Stimulated activated CD8-positive, alpha-beta memory T cell treated with anti-CD3 and anti-CD28 coated beads, Interleukin-7, amount 100 ng/mL, for 1 hour (primary cell): Measurements from ENCODE around the gene NUP155.
"Not testable (repeated sequence)": the region's sequence is repeated elsewhere in the genome, so short reads cannot be mapped to it uniquely, and the experiment has no call there.

Source experiments
- DNase-seq, 2 donors: peaks; one replicate each; pipeline ENCODE4 v3.0.0-alpha.2; 2020; ENCODE audit warnings: low read depth in 2 of 2

The NUP155 gene

GRCh38 chr5:37283214-37283820 lies 87.6 kb downstream of the NUP155 start:
- DNase-seq, result no peak

GRCh38 chr5:37275511-37275910 lies 95.4 kb downstream of the NUP155 start:
- DNase-seq, result no peak

GRCh38 chr5:37272511-37272910 lies 98.4 kb downstream of the NUP155 start:
- no peak for DNase-seq

GRCh38 chr5:37268100-37268499 lies 102.8 kb downstream of the NUP155 start:
- DNase-seq, result not testable (repeated sequence)

GRCh38 chr5:37255774-37256358 lies 115.0 kb downstream of the NUP155 start:
- no peak for DNase-seq

GRCh38 chr5:37254581-37254980 lies 116.3 kb downstream of the NUP155 start:
- no peak for DNase-seq

- DNase-seq, result no peak
Measured at GRCh38 chr5:37251665-37252064, 119.2 kb downstream of the NUP155 start.

GRCh38 chr5:37249815-37250164 lies 121.1 kb downstream of the NUP155 start:
- no peak for DNase-seq

- DNase-seq, result peak in 1 of 2 donors; percentile 27
Measured at GRCh38 chr5:37248970-37249814, 121.7 kb downstream of the NUP155 start, which contains the start of gene CPLANE1. CPLANE1 (minus strand) TSS chr5:37249376; CDS start chr5:37247698, 1,678 bp downstream.

- no peak for DNase-seq
Measured at GRCh38 chr5:37248421-37248969, 122.4 kb downstream of the NUP155 start.

GRCh38 chr5:37247496-37247895 lies 123.4 kb downstream of the NUP155 start:
- no peak for DNase-seq

GRCh38 chr5:37247036-37247435 lies 123.9 kb downstream of the NUP155 start:
- DNase-seq, result no peak
